Measurements from ENCODE around the gene FHOD1. TPM values are rescaled to one million over a fixed set of nuclear protein-coding genes. Genes with fewer than 3 reads are reported as not detected.
A peak's percentile ranks its signal among the peaks of the same experiment; 100 is the strongest.

FHOD1 gene
- total and polyA plus RNA-seq, 2 of the 13 experiments (the other 11 are each of a cell fraction or from before 2014, with no cell fraction given), result 20.0 to 20.8 TPM

DNA sequence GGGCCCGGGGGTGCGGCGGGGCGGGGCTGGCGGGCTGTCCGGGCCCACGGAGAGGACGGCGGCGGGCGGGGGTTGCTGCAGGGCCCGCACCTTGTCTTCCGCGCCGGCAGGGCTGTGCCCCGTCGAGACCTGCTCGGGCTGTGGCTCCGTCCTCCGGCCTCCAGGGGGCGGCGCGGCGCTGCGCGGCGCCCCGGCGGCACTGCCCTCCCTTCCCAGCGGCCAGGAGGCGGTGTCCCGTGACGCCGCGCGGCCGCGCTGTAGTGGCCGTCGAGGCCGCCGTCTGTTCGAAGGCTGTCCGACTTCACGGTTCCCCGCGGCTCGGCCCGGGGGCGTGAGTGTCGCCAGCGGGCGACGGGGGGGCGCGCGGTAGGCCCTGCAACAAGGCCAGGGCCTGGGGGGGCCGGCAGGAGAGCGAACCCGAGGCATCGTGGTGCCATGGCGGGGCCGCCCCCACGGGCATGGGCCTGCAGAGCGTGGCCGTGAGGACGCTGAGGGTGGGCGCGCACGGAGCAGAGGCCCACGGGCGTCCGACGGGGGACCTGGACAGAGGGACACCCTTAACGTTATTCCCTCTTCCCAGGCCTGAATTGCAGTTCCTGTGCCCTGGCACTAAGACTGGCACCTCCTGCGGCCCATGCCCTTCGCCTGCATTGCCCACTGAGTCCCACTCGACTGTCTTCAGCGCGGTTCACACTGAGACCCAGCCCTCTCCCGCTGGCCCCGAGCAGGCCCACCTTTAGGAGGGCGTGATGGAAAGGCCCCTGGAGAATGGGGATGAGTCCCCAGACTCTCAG lies 32.2 kb upstream of the FHOD1 start, which contains the start of gene PLEKHG4 (continued):
- TF ChIP-seq HMGA1 (CRISPR knock-in tag; conservative IDR thresholded peaks at IDR 0.05) (no peak), TGIF2 (CRISPR knock-in tag; IDR thresholded peaks at IDR 0.05) (0 out of 2 replicates have a peak, but pooled peaks have one; percentile 59), SKI (IDR thresholded peaks at IDR 0.05; ENCODE audit: partially characterized antibody) (peak; percentile 68), ZNF605 (CRISPR knock-in tag; IDR thresholded peaks at IDR 0.05) (no peak; the same call in 1 of the 2 replicates), U2AF2 (IDR thresholded peaks at IDR 0.05; ENCODE audit: low read depth, low read length) (no peak), JDP2 (CRISPR knock-in tag; IDR thresholded peaks at IDR 0.05; ENCODE audit: borderline replicate concordance) (peak; percentile 90; the same call in 1 of the 2 replicates), ZNF629 (CRISPR knock-in tag; conservative IDR thresholded peaks at IDR 0.05) (no peak), TAF15 (IDR thresholded peaks at IDR 0.05; ENCODE audit: low read depth, low read length, poor library complexity, severe bottlenecking) (peak; percentile 67), REXO4 (CRISPR knock-in tag; IDR thresholded peaks at IDR 0.05; ENCODE audit: borderline replicate concordance) (peak; percentile 52; the same call in 1 of the 2 replicates), ZNF777 (CRISPR knock-in tag; IDR thresholded peaks at IDR 0.05) (peak; percentile 100), ZNF616 (CRISPR knock-in tag; IDR thresholded peaks at IDR 0.05; ENCODE audit: low read depth) (peak; percentile 61), BORCS8-MEF2B (CRISPR knock-in tag; IDR thresholded peaks at IDR 0.05) (peak; percentile 96), ZKSCAN8 (CRISPR knock-in tag; IDR thresholded peaks at IDR 0.05; ENCODE audit: borderline replicate concordance) (no peak), AHR (CRISPR knock-in tag; IDR thresholded peaks at IDR 0.05) (no peak), KDM2A (CRISPR knock-in tag; IDR thresholded peaks at IDR 0.05; ENCODE audit: borderline replicate concordance, low read depth) (no peak; the same call in 1 of the 2 replicates), EP300 (IDR thresholded peaks at IDR 0.05; ENCODE audit: low read depth in 2 of 2, low read length in 2 of 2) (no peak), EP300 (CRISPR knock-in tag; IDR thresholded peaks at IDR 0.05; ENCODE audit: borderline replicate concordance) (0 out of 2 replicates have a peak, but pooled peaks have one; percentile 20), JUND (CRISPR knock-in tag; IDR thresholded peaks at IDR 0.05) (0 out of 2 replicates have a peak, but pooled peaks have one; percentile 13), ZNF10 (CRISPR knock-in tag; IDR thresholded peaks at IDR 0.05; ENCODE audit: borderline replicate concordance, low read depth) (no peak), NR2C2 (CRISPR knock-in tag; IDR thresholded peaks at IDR 0.05; ENCODE audit: borderline replicate concordance) (peak; percentile 64; the same call in 1 of the 2 replicates), IRF2 (CRISPR knock-in tag; IDR thresholded peaks at IDR 0.05) (0 out of 2 replicates have a peak, but pooled peaks have one; percentile 49), HNF4A (CRISPR knock-in tag; IDR thresholded peaks at IDR 0.05) (no peak), CENPBD1 (CRISPR knock-in tag; IDR thresholded peaks at IDR 0.05; ENCODE audit: borderline replicate concordance, low read depth) (no peak)
- TF ChIP-seq, protein P1, sequence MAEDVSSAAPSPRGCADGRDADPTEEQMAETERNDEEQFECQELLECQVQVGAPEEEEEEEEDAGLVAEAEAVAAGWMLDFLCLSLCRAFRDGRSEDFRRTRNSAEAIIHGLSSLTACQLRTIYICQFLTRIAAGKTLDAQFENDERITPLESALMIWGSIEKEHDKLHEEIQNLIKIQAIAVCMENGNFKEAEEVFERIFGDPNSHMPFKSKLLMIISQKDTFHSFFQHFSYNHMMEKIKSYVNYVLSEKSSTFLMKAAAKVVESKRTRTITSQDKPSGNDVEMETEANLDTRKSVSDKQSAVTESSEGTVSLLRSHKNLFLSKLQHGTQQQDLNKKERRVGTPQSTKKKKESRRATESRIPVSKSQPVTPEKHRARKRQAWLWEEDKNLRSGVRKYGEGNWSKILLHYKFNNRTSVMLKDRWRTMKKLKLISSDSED (CRISPR knock-in tag; IDR thresholded peaks at IDR 0.05), result no peak
- TF ChIP-seq, protein P2, sequence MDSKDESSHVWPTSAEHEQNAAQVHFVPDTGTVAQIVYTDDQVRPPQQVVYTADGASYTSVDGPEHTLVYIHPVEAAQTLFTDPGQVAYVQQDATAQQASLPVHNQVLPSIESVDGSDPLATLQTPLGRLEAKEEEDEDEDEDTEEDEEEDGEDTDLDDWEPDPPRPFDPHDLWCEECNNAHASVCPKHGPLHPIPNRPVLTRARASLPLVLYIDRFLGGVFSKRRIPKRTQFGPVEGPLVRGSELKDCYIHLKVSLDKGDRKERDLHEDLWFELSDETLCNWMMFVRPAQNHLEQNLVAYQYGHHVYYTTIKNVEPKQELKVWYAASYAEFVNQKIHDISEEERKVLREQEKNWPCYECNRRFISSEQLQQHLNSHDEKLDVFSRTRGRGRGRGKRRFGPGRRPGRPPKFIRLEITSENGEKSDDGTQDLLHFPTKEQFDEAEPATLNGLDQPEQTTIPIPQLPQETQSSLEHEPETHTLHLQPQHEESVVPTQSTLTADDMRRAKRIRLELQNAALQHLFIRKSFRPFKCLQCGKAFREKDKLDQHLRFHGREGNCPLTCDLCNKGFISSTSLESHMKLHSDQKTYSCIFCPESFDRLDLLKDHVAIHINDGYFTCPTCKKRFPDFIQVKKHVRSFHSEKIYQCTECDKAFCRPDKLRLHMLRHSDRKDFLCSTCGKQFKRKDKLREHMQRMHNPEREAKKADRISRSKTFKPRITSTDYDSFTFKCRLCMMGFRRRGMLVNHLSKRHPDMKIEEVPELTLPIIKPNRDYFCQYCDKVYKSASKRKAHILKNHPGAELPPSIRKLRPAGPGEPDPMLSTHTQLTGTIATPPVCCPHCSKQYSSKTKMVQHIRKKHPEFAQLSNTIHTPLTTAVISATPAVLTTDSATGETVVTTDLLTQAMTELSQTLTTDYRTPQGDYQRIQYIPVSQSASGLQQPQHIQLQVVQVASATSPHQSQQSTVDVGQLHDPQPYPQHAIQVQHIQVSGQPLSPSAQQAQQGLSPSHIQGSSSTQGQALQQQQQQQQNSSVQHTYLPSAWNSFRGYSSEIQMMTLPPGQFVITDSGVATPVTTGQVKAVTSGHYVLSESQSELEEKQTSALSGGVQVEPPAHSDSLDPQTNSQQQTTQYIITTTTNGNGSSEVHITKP (CRISPR knock-in tag; IDR thresholded peaks at IDR 0.05; ENCODE audit: low read depth), result no peak
